HK-2 (cell line): ENCODE measurements around the gene KCTD15.

ENCODE experiments used
- DNase-seq: peaks from one replicate; pipeline ENCODE4 v3.0.0-alpha.2; 2018; ENCODE audit not compliant: unreplicated experiment

Gene KCTD15

GRCh38 chr19:33771384-33772101 is 25.1 kb upstream of the KCTD15 start:
- DNase-seq = peak; percentile 77

GRCh38 chr19:33772102-33772857 is 24.4 kb upstream of the KCTD15 start:
- DNase-seq = no peak

GRCh38 chr19:33772858-33773180 is 23.9 kb upstream of the KCTD15 start:
- no peak for DNase-seq

GRCh38 chr19:33773704-33774624 is 22.7 kb upstream of the KCTD15 start:
- DNase-seq = no peak

- no peak for DNase-seq
Measured at GRCh38 chr19:33774751-33775150, 21.9 kb upstream of the KCTD15 start.

GRCh38 chr19:33775731-33776487 is 20.8 kb upstream of the KCTD15 start:
- DNase-seq = no peak

GRCh38 chr19:33777351-33777750 is 19.3 kb upstream of the KCTD15 start:
- no peak for DNase-seq

GRCh38 chr19:33777753-33778088 is 18.9 kb upstream of the KCTD15 start:
- DNase-seq = no peak

- peak; percentile 88 for DNase-seq
Measured at GRCh38 chr19:33778089-33778791, 18.4 kb upstream of the KCTD15 start.

- DNase-seq = no peak
Measured at GRCh38 chr19:33779849-33780248, 16.8 kb upstream of the KCTD15 start.

GRCh38 chr19:33780251-33780650 is 16.4 kb upstream of the KCTD15 start:
- no peak for DNase-seq

- no peak for DNase-seq
Measured at GRCh38 chr19:33780746-33781145, 15.9 kb upstream of the KCTD15 start.

- DNase-seq = no peak
Measured at GRCh38 chr19:33781415-33781935, 15.2 kb upstream of the KCTD15 start.

GRCh38 chr19:33781996-33782395 is 14.7 kb upstream of the KCTD15 start:
- no peak for DNase-seq

GRCh38 chr19:33784432-33784831 is 12.2 kb upstream of the KCTD15 start:
- no peak for DNase-seq

GRCh38 chr19:33785795-33786194 is 10.9 kb upstream of the KCTD15 start:
- no peak for DNase-seq

- DNase-seq = no peak
Measured at GRCh38 chr19:33788676-33789075, 8.0 kb upstream of the KCTD15 start.

- DNase-seq = no peak
Measured at GRCh38 chr19:33789344-33789743, 7.3 kb upstream of the KCTD15 start.

GRCh38 chr19:33794683-33795369 is 1.8 kb upstream of the KCTD15 start:
- no peak for DNase-seq
